HG02588 (cell line): ENCODE data around the gene MRM2.
A peak's percentile ranks its signal among the peaks of the same experiment; 100 is the strongest.

ENCODE experiments used
- ATAC-seq: cut with Tn5 transposase; IDR thresholded peaks from one replicate; pipeline ENCODE4 v1.9.1; 2021; ENCODE audit warnings: mild to moderate bottlenecking, moderate library complexity; ENCODE audit not compliant: unreplicated experiment

The MRM2 gene

DNA sequence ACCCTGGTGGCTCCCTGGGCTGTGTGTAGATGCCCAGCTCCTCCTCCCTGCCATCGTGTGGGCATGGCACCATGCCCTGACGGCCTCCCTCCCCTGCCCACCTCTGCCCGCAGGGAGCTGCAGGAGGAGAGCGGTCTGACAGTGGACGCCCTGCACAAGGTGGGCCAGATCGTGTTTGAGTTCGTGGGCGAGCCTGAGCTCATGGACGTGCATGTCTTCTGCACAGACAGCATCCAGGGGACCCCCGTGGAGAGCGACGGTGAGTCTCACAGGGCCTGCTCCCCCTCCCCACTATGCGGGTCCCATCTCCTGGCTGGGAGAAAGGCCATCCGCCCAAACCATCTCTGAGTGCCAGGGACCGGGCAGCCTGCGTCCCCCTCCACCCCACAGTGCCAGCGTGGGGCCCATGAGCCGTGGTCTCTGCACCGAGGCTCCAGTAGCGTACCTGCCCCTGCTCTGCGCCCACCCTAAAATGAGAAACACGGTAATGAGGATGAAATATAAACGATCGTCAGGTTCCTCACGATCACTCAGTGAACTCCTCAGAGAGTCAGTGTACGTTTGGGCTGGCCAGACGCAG is 7.8 kb upstream of the MRM2 start:
- ATAC-seq: no peak

DNA sequence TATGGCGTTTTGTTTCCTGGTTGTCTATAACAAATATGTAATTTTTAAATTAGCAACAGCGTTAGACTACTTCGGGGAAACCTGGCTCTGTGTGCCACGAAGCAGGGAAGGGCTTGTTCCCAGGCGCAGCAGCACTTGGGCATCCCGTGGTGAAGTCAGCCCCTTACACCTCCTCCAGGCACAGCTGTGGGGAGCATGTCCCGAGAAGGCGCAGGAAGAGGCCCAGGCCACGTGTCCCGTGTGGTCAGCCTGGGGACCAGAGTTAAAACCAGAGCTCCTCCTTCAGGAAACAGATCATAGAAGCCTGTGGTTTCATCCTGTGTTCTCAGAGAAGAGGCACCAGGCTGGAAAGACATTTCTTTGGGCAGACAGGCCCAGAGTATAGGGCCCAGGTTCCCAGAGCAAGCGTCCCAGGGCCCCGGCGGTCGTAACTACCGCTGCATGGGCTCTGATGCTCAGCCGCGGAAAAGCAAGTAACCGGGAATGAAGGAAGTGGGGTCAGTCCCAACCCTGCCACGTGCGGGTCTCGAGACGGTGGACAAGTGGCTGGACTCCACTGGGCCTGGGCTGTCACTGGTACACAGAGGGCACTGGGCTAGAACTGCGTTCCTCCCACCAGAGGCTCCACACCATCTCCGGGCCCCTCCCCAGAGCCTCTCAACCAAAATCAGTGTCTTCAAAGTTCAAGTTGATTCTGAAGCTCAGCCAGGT is 7.1 kb upstream of the MRM2 start:
- no peak for ATAC-seq

GRCh38 chr7:2247141-2247995 is 5.4 kb upstream of the MRM2 start:
- ATAC-seq: no peak

DNA sequence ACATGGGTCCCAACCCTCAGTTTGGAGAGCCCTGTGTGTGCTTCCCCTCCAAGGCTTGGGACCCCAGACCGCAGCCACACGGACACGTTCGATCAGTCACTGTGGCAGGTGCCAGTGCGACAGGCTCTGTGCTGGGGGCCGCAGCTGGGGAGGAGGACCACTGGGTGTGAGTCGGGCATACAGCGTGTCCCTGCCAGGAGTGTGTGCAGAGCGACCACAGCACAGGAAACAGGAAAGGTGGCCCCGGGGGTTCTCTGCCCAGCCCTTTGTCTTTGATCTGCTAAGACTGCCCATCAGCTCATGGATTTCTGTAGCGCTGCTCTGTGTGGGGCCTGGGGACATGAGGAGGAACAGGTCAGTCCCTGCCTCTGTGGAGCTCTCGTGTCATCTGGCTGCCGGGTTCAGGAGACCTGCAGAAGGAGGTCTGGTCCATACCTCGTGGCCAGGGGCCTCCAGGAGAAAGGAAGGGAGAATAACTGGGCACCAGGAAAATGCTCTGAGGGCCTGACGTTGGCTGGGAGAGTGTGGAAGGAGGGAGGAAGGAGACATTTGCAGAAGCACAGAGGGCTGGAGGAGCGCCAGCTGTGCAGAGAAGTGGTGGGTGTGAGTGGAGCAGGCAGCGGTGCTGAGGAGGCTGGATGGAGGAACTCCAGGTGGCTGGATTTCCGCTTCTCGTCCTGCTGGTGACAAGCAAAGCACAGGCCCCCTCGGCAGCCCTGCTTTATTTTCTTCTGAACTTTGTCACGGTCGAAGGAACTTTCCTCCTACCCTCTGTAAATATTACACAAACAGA is 4.1 kb upstream of the MRM2 start:
- no peak for ATAC-seq

DNA sequence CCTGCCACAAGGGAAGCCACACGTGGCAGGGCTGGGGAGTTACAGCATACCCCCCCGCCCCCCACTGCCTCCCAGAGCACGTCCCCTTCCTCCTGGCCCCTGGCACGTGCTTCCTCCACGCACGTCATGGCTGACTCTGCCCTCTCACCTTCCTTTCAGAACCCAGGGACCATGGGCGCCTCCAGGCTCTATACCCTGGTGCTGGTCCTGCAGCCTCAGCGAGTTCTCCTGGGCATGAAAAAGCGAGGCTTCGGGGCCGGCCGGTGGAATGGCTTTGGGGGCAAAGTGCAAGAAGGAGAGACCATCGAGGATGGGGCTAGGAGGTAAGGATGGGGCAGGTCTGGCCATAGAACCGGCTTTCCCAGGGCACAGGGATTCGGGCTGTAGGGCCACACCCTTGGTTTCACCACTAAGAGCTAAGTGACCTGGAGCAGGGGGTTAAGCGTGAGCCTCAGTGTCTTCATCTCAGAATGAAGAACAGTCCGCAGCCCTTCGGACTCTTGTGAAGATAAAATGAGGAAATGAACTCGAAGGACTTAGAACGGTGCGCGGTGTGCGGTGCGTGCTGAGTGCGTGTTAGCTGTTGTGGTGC is 2.5 kb upstream of the MRM2 start:
- no peak for ATAC-seq

DNA sequence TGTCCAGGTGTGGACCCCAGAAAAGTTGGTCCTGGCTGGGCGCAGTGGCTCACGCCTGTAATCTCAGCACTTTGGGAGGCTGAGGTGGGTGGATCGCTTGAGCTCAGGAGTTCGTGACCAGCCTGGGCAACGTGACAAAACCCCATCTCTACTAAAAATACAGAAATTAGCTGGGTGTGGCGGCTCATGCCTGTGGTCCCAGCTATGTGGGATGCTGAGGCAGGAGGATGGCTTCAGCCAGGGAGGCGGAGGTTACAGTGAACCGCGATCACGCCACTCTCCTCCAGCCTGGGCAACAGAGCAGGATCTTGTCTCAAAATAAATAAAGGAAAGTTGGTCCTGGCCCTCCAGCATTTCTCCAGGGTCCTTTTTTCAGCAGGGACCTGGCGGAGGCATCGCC is 1.5 kb upstream of the MRM2 start:
- ATAC-seq: no peak

- no peak for ATAC-seq
These were observed 780 bp upstream of the MRM2 start for GRCh38 chr7:2242541-2243429.

DNA sequence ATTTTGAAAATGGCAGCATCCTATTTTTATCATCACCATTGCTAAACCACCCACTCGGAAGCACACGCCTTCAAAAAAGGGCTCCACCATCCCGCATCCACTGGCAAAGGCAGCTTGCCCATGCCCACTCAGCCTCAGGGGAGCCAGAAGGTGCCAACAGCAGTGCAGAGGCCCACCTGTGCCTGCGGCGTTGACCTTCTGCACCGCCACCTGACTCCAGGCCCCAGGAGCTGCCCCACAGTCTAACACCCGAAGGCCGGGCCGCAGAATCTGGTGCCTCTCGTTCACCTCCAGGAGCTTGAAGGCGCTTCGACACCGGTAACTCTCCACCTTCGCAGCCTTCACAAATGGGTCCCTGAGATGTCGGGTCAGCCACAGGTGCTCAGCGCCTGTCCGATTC is 2.8 kb downstream of the MRM2 start:
- no peak for ATAC-seq

- peak; percentile 57 for ATAC-seq
These were observed 4.8 kb downstream of the MRM2 start for GRCh38 chr7:2237109-2237602.

GRCh38 chr7:2233926-2234325 is 8.1 kb downstream of the MRM2 start:
- ATAC-seq: no peak

DNA sequence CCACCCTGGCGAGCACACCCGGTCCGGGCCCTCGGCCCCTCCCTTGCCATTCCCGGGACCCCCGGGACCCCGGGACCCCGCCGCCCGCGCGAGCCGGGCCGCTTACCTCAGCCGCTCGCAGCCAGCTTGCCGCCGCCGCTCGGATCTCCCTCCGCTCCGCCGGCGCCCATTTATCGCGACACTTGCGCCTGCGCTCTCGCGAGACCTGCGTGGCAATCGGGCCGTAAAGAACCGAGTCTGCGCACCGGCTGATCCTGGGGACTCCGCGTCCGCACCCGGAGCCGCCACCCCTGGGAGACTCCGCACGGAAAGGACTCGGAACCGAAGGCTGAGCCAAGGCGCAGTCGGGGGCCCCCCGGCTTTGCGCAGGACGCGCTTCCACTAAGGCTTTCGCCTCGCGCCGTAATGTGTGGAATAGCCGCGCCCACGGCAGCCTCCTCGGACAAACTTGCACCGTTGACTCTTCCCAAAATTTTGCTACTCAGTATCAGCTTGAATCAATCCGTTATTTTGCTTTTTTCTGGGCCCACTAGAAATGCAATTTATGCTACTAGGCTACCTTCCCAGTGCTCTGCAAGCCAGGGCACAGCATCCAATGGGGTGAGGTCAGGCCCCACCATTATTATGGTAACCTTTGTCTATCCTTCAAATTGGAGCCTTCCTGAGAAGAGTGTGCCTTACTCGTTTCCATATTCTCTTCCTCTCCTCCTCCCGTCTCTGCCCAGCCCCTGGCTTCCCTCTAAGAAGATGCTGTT is 9.1 kb downstream of the MRM2 start, which contains the start of gene MAD1L1:
Gene MAD1L1, minus strand, starts transcription at position 180 of the 755 bp plus-strand sequence. CDS start 2,812 bp downstream, outside the sequence.
- peak; percentile 60 for ATAC-seq

DNA sequence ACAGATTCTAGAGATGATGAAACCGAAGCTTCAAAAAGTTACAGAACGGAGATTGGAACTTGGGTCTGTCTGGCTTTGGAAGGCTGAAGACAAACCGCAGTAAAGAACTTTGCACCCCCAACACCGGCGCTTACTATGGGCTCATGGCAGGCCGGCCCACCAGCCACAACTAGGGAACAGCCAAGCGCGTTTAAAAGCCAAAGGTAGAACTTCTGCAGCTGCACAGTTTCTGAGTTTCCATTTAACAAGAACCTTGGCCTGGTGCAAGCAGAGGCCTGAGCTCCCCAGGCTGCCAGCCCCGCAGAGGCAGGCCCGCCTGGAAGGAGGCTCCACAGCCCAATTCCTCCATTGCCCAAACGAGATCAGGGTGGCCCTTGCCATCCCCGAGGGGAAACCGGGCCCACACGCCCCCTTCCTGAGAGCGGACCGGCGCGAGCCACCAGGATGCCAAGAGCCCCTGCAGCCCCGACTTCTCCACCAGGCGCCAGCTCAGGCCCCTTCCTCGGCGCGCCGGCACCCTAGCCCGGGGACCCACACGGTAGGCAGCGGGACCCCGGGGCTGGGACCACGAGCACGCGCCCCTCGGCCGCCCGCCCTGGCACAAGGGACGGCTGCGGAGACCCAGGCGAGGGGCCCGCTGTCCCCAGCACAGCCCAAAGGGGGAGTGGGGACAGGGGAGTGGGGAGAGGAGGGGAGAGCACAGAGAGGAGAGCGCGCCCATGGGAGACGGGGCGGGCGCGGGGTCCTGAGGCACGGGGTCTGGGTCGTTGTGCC is 9.8 kb downstream of the MRM2 start:
- peak; percentile 30 for ATAC-seq

- ATAC-seq: no peak
These were observed 11.1 kb downstream of the MRM2 start for GRCh38 chr7:2230882-2231281.

DNA sequence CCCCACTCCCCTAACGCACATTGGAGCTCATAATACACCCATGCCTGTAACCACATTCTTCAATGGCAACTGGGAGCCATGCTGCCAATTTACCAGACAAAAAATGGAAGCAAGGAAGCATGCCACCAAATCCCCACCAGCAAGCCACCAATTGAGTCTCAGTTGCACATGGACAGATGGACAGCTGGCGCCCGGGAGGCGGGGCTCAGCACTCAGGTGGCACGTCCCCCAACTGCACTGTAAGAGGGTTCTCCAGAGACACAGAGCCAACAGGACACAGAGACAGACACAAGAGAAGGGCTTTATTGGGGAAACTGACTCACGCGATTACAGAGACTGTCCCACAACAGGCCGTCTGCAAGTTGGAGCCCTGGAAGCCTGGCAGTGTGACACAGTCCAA is 11.8 kb downstream of the MRM2 start:
- no peak for ATAC-seq

- no peak for ATAC-seq
These were observed 12.5 kb downstream of the MRM2 start for GRCh38 chr7:2229467-2229866.

- no peak for ATAC-seq
These were observed 13.1 kb downstream of the MRM2 start for GRCh38 chr7:2228921-2229320.

DNA sequence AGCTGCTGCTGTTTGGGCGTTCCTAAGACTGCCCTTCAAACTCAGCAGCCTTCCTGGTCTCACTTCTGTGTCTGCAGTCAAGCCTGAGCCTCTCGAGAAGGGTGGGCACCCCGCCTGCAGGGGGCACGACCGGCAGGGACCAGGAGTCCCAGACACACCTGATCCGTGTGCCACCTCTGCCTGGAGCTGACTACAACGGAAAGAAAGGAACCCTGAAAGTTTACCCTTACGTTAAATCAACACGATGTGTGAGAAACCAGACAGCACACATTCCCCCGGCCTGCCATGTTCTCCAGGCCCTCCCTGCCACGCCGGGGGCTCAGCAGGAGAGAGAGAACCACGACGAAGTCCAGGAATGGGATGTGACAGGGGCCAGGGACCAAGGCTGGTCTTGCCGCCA is 14.3 kb downstream of the MRM2 start:
- no peak for ATAC-seq

DNA sequence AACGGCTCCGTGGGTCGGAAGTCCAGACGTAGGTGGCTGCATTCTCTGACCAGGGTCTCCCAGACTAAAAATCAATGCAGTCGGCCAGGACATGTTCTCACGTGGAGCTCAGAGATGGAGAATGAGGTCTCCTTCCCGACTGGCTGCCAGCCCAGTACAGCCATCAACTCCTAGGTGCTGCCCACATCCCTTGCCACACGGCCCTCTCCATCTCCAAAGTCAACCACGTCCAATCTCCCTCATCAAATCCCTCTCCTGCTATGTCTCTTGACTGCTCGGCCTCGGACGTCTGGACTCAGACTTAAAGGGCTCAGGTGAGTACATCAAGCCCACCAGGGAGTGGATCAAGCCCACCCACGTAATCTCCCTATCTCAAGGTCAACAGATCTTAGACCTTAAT is 16.2 kb downstream of the MRM2 start:
- ATAC-seq: no peak
